B cell (primary cell): Measurements from ENCODE around the gene CCDC57.

Source experiments
- CTCF ChIP-seq: fragments of 200-600 bp; IDR thresholded peaks from one replicate; pipeline ENCODE4 v1.8.0; 2022; ENCODE audit warnings: antibody characterized with exemption, mild to moderate bottlenecking
- EZH2 ChIP-seq: IDR thresholded peaks from 2 replicates; pipeline ENCODE4 v1.6.1; 2012; ENCODE audit warnings: borderline replicate concordance, low read depth, mild to moderate bottlenecking, moderate library complexity, low read length; ENCODE audit not compliant: insufficient read depth, poor library complexity, severe bottlenecking

GRCh38 chr17:82236142-82236971 lies 23.7 kb upstream of the CCDC57 start:
- TF ChIP-seq CTCF: peak; percentile 83
- TF ChIP-seq EZH2: no peak
